HG03064 (cell line): ENCODE results near the gene BCORL1.

Experiments used
- ATAC-seq: cut with Tn5 transposase; IDR thresholded peaks from one replicate; pipeline ENCODE4 v1.9.1; 2021; ENCODE audit warnings: low read depth; ENCODE audit not compliant: unreplicated experiment

BCORL1 gene

GRCh38 chrX:130090364-130090763, 107.9 kb downstream of the BCORL1 start:
- no peak for ATAC-seq

DNA sequence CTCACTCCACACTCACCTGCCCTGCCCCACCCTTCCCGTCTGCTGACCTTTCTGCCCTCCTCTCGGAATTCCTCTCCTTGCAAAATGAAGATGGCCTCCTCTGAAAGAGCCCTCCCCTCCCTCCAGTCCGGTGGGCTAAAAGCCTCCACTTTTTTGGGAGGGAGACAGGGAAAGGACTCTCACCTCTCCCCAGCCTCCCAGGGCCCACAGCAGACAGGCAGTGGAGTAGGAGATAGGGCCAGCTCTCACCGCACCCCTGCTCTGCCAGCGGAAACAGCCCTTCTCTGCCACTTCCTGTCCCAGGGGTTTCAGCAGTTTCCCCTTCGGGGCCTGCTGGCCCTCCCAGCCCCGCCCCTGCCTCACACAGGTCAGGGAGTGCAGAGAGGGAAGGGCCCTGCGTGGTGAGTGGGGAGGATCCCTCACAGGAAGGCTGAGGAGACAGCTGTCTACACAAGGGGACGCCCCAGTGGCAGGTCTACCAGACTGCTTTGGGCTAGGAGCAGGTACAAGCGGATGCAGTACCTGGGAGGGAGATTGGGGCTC, 109.6 kb downstream of the BCORL1 start:
- peak; percentile 99 for ATAC-seq

GRCh38 chrX:130093271-130093670, 110.8 kb downstream of the BCORL1 start:
- ATAC-seq, result no peak

DNA sequence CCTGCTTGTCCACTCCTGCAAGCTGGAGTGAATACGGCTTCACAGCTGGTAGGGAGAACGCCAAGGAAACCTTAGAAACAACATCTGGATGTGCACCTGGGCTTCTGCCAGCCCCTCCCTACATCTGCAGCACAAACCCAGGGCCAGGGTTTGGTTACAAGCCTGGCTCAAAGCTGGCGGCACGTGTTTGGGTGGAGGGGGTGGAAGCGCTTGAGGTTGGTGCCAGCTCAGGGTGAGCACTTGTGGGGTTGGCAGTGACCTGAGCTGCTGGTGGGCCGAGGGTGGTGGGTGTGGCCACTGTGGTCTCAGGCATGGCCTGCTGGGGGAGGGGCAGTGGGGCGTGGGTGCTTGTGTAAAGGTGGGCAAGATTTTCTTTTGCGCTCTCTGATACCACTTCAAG, 112.3 kb downstream of the BCORL1 start:
- no peak for ATAC-seq

GRCh38 chrX:130095249-130096030, 113.0 kb downstream of the BCORL1 start:
- ATAC-seq, result no peak

DNA sequence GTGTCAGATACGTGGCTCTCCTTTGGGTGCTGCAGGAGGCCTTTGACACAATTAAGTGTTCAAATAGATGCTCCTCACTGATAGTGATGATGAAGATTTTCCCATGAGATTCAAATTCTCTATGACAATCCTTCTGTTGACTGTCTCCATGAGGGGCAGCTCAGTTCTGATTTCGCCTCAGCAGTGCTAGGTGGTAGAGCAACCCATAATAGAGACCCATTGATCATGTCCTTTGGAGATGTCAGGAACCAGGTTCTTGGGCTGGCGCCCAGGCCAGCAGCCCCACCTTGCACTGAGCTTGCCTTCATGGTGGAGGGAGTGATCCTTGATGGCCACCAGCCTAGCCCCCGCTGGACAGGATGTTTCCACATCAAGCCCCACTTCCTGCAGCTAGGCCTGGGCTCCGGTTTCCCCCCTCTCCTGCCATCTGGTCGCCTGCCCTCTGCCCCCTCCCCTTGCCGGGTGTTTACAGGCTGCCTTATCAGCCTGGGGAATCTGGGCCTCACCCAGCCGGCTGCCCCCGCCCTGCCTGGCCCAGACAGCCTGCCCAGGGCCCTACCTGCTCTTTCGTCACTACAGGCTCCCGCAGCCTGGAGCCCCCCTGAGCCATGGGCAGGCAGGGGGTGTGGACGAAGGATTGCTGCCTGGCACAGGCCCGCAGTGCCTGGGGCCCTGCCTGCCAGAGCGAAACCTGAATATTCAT, 115.2 kb downstream of the BCORL1 start:
- no peak for ATAC-seq

- no peak for ATAC-seq
Measured at GRCh38 chrX:130098210-130098552, 115.7 kb downstream of the BCORL1 start.

DNA sequence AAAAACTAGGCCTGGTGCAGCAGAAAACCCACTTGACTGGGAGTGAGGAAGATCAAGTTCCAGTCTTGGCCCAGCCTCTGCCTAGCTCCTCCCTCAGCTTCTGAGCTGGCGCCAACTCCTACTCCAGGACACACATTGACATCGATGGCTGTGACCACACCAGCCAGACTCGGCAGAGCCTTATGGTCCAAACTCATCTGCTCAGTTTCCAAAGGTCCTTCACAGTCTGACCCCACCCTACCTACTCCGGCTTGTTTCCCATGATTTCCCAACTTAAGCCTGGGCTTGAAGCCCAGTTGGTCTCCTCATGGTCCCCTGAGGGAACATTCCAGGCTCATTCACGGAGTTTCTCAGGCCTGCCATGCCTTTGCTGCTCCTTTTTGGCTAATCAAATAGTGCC, 117.7 kb downstream of the BCORL1 start:
- no peak for ATAC-seq

GRCh38 chrX:130103605-130104004, 121.2 kb downstream of the BCORL1 start:
- no peak for ATAC-seq

DNA sequence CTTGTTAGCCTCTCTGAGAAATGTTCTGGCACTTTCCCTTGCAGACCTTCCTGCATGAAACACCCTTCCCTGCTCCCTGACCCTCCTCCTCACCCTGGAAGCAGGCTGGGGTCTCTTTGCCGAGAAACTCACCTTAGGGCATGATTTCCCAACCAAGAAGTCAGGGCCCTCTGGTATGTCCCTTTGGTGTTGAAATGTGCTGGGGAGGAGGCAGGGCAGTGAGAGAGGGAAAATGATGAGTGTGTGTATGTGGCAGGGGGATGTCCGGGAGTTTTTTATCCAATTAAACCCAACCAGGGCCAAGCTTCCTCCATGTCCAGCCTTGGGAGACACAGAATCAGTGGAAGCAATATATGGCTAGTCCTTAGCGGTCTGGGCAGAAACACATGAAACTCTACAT, 122.8 kb downstream of the BCORL1 start:
- no peak for ATAC-seq

GRCh38 chrX:130106071-130106470, 123.6 kb downstream of the BCORL1 start:
- ATAC-seq, result no peak
